CD4-positive, alpha-beta T cell treated with Interleukin-15 for 4 hours (primary cell): Measurements from ENCODE around the gene SH3TC1.

ENCODE experiments used
- DNase-seq: peaks from one replicate; pipeline ENCODE4 v3.0.0-alpha.2; 2020; ENCODE audit warnings: low spot score

Gene SH3TC1

GRCh38 chr4:8200302-8200975 is 1.3 kb downstream of the SH3TC1 start:
- DNase-seq = peak; percentile 31

- DNase-seq = peak; percentile 64
Observed at GRCh38 chr4:8201321-8201781, 2.3 kb downstream of the SH3TC1 start.

- DNase-seq = no peak
Observed at GRCh38 chr4:8202108-8203051, 3.3 kb downstream of the SH3TC1 start.

GRCh38 chr4:8203052-8203401 is 3.9 kb downstream of the SH3TC1 start:
- DNase-seq = no peak

- no peak for DNase-seq
Observed at GRCh38 chr4:8203817-8204216, 4.7 kb downstream of the SH3TC1 start.

- DNase-seq = no peak
Observed at GRCh38 chr4:8204576-8205227, 5.6 kb downstream of the SH3TC1 start.

GRCh38 chr4:8205241-8205707 is 6.2 kb downstream of the SH3TC1 start:
- no peak for DNase-seq

GRCh38 chr4:8205749-8206611 is 6.9 kb downstream of the SH3TC1 start:
- DNase-seq = no peak

GRCh38 chr4:8207314-8207713 is 8.2 kb downstream of the SH3TC1 start:
- DNase-seq = no peak

GRCh38 chr4:8208565-8208964 is 9.5 kb downstream of the SH3TC1 start:
- no peak for DNase-seq

GRCh38 chr4:8209181-8209874 is 10.2 kb downstream of the SH3TC1 start:
- no peak for DNase-seq

GRCh38 chr4:8210010-8210409 is 10.9 kb downstream of the SH3TC1 start:
- DNase-seq = no peak

GRCh38 chr4:8210616-8211015 is 11.5 kb downstream of the SH3TC1 start:
- DNase-seq = no peak

- DNase-seq = no peak
Observed at GRCh38 chr4:8211251-8211650, 12.2 kb downstream of the SH3TC1 start.

GRCh38 chr4:8211737-8212581 is 12.9 kb downstream of the SH3TC1 start:
- no peak for DNase-seq

- DNase-seq = no peak
Observed at GRCh38 chr4:8212622-8213021, 13.5 kb downstream of the SH3TC1 start.

GRCh38 chr4:8213121-8213520 is 14.0 kb downstream of the SH3TC1 start:
- no peak for DNase-seq

GRCh38 chr4:8214136-8214535 is 15.0 kb downstream of the SH3TC1 start:
- DNase-seq = no peak

- DNase-seq = no peak
Observed at GRCh38 chr4:8215001-8215427, 15.9 kb downstream of the SH3TC1 start.
